OCI-LY3 (cell line): ENCODE data around the gene GEMIN8.

Experiments used
- H2AFZ ChIP-seq: fragments of 200-600, 300-600 bp; shearing (Covaris generic); 2 replicates; pipeline ENCODE4 v1.6.0; 2014; ENCODE audit warnings: antibody characterized with exemption, low read depth, low read length
- H3K27ac ChIP-seq: fragments of 200-600, 300-600 bp; sonication (generic); 2 replicates; pipeline ENCODE4 v1.5.1; 2014; ENCODE audit warnings: mild to moderate bottlenecking, low read length, moderate library complexity, mixed read lengths
- H3K27me3 ChIP-seq: fragments of 200-600, 300-600 bp; sonication (generic); 2 replicates; pipeline ENCODE4 v1.6.1; 2014; ENCODE audit warnings: low read depth, low read length, mixed read lengths
- H3K36me3 ChIP-seq: fragments of 200-600, 300-600 bp; sonication (generic); replicated peaks from 2 replicates; pipeline ENCODE3; 2014; ENCODE audit warnings: low read depth, low read length, mixed read lengths
- H3K4me1 ChIP-seq: fragments of 300-600, 200-600 bp; sonication (generic); 2 replicates; pipeline ENCODE4 v1.6.1; 2014; ENCODE audit warnings: low read length, mixed read lengths
- H3K4me2 ChIP-seq: fragments of 200-600, 300-600 bp; sonication (generic); 2 replicates; pipeline ENCODE4 v1.6.1; 2014; ENCODE audit warnings: low read length, mixed read lengths
- H3K4me3 ChIP-seq: fragments of 300-600, 200-600 bp; sonication (generic); 2 replicates; pipeline ENCODE4 v1.5.1; 2014; ENCODE audit warnings: antibody characterized with exemption, mild to moderate bottlenecking, low read length, moderate library complexity
- H3K79me2 ChIP-seq: fragments of 300-600, 200-600 bp; shearing (Covaris generic); 2 replicates; pipeline ENCODE4 v1.6.1; 2014; ENCODE audit warnings: mild to moderate bottlenecking, low read length, mixed read lengths
- H3K9ac ChIP-seq: fragments of 300-600, 200-600 bp; shearing (Covaris generic); 2 replicates; pipeline ENCODE4 v1.6.0; 2014; ENCODE audit warnings: mild to moderate bottlenecking, low read length, moderate library complexity
- H3K9me3 ChIP-seq: fragments of 200-600, 300-600 bp; shearing (Covaris generic); 2 replicates; pipeline ENCODE4 v1.6.1; 2014; ENCODE audit warnings: low read length, mixed read lengths; ENCODE audit not compliant: insufficient read depth
- H4K20me1 ChIP-seq: fragments of 200-600, 300-600 bp; sonication (generic); 2 replicates; pipeline ENCODE4 v1.6.1; 2016; ENCODE audit warnings: low read length, mixed read lengths; ENCODE audit not compliant: insufficient read depth
- EZH2phosphoT487 ChIP-seq: fragments of 200-600 bp; shearing (Covaris generic); IDR thresholded peaks from 2 replicates; pipeline ENCODE4 v1.6.1; 2018; ENCODE audit warnings: antibody characterized with exemption, mixed run types, low read depth
- TF ChIP-seq, protein P1 (sequence below): fragments of 200-600, 300-600 bp; sonication (generic); IDR thresholded peaks from 2 replicates; pipeline ENCODE4 v1.5.1; 2014; ENCODE audit warnings: antibody characterized with exemption, low read length, low read depth

Gene GEMIN8

DNA sequence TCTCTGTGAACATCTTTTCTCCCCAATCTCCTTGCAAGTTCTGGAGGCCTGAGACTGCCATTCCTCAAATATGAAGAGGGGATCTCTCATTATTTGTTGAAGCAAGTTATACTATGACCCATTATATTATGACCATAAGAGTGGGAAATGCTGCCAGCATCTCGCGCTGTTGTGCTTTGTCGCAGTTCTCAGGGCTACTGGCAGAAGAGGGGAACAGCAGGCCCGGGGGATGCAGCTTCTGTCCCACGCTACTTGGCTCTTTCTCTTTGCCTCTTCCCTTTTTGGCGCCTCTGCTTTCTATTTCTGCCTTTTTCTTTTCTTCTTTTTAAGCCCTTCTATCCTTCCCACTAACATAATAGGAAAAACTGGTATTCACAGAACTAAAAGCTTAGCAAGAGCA lies 64.2 kb downstream of the GEMIN8 start:
- H3K79me2 ChIP-seq, result no peaks in the 10 kb centered on the region
- TF ChIP-seq, protein P1, sequence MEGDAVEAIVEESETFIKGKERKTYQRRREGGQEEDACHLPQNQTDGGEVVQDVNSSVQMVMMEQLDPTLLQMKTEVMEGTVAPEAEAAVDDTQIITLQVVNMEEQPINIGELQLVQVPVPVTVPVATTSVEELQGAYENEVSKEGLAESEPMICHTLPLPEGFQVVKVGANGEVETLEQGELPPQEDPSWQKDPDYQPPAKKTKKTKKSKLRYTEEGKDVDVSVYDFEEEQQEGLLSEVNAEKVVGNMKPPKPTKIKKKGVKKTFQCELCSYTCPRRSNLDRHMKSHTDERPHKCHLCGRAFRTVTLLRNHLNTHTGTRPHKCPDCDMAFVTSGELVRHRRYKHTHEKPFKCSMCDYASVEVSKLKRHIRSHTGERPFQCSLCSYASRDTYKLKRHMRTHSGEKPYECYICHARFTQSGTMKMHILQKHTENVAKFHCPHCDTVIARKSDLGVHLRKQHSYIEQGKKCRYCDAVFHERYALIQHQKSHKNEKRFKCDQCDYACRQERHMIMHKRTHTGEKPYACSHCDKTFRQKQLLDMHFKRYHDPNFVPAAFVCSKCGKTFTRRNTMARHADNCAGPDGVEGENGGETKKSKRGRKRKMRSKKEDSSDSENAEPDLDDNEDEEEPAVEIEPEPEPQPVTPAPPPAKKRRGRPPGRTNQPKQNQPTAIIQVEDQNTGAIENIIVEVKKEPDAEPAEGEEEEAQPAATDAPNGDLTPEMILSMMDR, result no peak
- no peak for TF ChIP-seq EZH2phosphoT487
- H2AFZ ChIP-seq, result no peak overlapping the region
- H3K9me3 ChIP-seq, result no peaks in the 10 kb centered on the region
- H3K27ac ChIP-seq, result no peak overlapping the region
- no peaks in the 10 kb centered on the region for H3K27me3 ChIP-seq
- no peaks in the 10 kb centered on the region for H4K20me1 ChIP-seq
- no peak overlapping the region for H3K4me3 ChIP-seq
- no peaks in the 10 kb centered on the region for H3K36me3 ChIP-seq
- H3K4me1 ChIP-seq, result peaks cover 33% of the 10 kb centered on the region
- H3K4me2 ChIP-seq, result no peak overlapping the region
- H3K9ac ChIP-seq, result no peak overlapping the region

DNA sequence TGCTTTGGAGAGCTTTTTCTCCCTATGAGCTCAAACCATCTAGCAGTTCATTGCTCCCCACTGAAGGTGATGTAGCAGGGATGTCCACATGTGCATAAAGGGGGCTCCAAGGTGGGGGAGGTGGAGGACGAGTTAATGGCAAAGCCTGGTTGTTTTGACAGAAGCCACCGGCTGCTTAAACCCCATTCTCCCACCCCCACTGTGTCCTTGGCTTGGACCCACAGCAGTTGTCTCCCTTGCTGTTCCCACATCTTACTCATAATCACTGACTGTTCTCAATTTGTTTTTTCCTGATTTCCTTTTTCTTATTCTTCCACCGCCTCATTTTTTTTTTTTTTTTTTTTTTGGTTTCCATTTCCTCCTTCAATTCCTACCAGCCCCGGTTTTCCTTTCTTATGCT lies 72.7 kb downstream of the GEMIN8 start:
- Histone ChIP-seq H3K4me2 (no peak overlapping the region), H3K9me3 (peaks cover 12% of the 10 kb centered on the region), H2AFZ (no peak overlapping the region), H4K20me1 (no peaks in the 10 kb centered on the region), H3K79me2 (no peaks in the 10 kb centered on the region), H3K36me3 (peaks cover 10% of the 10 kb centered on the region), H3K9ac (no peak overlapping the region), H3K27ac (no peak overlapping the region), H3K4me3 (no peak overlapping the region), H3K27me3 (no peaks in the 10 kb centered on the region), H3K4me1 (peaks cover 48% of the 10 kb centered on the region)
- TF ChIP-seq EZH2phosphoT487, result no peak
- TF ChIP-seq, protein P1, result no peak
